Measurements from ENCODE around the gene ING5.

GRCh38 chr2:241689306-241689705 lies 12.5 kb upstream of the ING5 start:
- TF ChIP-seq, protein P1, sequence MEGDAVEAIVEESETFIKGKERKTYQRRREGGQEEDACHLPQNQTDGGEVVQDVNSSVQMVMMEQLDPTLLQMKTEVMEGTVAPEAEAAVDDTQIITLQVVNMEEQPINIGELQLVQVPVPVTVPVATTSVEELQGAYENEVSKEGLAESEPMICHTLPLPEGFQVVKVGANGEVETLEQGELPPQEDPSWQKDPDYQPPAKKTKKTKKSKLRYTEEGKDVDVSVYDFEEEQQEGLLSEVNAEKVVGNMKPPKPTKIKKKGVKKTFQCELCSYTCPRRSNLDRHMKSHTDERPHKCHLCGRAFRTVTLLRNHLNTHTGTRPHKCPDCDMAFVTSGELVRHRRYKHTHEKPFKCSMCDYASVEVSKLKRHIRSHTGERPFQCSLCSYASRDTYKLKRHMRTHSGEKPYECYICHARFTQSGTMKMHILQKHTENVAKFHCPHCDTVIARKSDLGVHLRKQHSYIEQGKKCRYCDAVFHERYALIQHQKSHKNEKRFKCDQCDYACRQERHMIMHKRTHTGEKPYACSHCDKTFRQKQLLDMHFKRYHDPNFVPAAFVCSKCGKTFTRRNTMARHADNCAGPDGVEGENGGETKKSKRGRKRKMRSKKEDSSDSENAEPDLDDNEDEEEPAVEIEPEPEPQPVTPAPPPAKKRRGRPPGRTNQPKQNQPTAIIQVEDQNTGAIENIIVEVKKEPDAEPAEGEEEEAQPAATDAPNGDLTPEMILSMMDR (IDR thresholded peaks at IDR 0.05; ENCODE audit: insufficient read depth, low read length, poor library complexity, severe bottlenecking), result no peak
- no peak for TF ChIP-seq EZH2phosphoT487 (conservative IDR thresholded peaks at IDR 0.05; ENCODE audit: low read length)
